Upper lobe of left lung (tissue), 4 donors: ENCODE measurements around the gene MYG1.

ENCODE experiments used
- POLR2A ChIP-seq, 4 donors: fragments of 450-650 bp; IDR thresholded peaks; one replicate each; pipeline ENCODE4 v1.5.1; 2016 to 2017; ENCODE audit warnings: antibody characterized with exemption in 4 of 4, mild to moderate bottlenecking in 2 of 4
- POLR2AphosphoS5 ChIP-seq, 2 donors: sonication (generic); formaldehyde crosslinking; IDR thresholded peaks; one replicate each; pipeline ENCODE4 v1.5.1; 2017; ENCODE audit warnings: antibody characterized with exemption in 2 of 2
- TF ChIP-seq, protein P1 (sequence below), 6 experiments: fragments of 450-650 bp in 4 of 6; fragments of 200-600 bp in 2 of 6; sonication (generic) in 2 of 6; IDR thresholded peaks; one replicate each; pipeline ENCODE4 v1.5.1; 2016 to 2019; ENCODE audit warnings: antibody characterized with exemption in 6 of 6

- TF ChIP-seq, protein P1, sequence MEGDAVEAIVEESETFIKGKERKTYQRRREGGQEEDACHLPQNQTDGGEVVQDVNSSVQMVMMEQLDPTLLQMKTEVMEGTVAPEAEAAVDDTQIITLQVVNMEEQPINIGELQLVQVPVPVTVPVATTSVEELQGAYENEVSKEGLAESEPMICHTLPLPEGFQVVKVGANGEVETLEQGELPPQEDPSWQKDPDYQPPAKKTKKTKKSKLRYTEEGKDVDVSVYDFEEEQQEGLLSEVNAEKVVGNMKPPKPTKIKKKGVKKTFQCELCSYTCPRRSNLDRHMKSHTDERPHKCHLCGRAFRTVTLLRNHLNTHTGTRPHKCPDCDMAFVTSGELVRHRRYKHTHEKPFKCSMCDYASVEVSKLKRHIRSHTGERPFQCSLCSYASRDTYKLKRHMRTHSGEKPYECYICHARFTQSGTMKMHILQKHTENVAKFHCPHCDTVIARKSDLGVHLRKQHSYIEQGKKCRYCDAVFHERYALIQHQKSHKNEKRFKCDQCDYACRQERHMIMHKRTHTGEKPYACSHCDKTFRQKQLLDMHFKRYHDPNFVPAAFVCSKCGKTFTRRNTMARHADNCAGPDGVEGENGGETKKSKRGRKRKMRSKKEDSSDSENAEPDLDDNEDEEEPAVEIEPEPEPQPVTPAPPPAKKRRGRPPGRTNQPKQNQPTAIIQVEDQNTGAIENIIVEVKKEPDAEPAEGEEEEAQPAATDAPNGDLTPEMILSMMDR (IDR thresholded peaks at IDR 0.05), result no peak
- TF ChIP-seq POLR2A (IDR thresholded peaks at IDR 0.05), result no peak
- TF ChIP-seq POLR2AphosphoS5 (IDR thresholded peaks at IDR 0.05), result no peak
Observed at GRCh38 chr12:53343449-53343848, 44.0 kb downstream of the MYG1 start.
